NCI-H2029 treated with DMSO at 0.1 percent for 48 hours (cell line): Measurements from ENCODE around the gene PDE3B.
"Not testable (repeated sequence)": the region's sequence is repeated elsewhere in the genome, so short reads cannot be mapped to it uniquely, and the experiment has no call there.

ENCODE experiments used
- DNase-seq: peaks from one replicate; lab custom pipeline; 2025; lab: John Stamatoyannopoulos, UW

The PDE3B gene

DNA sequence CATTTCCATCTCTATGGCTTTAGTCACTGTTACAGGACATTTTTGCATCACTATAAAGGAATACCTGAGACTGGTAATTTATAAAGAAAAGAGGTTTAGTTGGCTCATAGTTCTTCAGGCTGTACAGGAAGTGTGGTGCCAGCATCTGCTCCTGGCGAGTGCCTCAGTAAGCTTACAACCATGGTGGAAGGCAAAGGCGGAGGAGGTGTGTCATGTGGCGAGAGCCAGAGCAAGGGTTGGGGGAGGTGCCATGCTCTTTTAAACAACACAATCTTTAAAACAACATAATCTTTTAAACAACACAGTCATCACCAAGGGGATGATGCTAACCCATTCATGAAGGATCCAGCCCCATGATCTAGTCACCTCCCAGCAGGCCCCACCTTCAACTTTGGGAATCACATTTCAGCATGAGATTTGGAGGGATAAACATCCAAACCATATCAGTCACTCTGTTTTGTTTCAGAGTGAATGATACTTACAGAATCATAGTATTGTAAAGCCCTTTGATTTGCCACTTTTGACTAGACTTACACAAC lies 103.3 kb downstream of the PDE3B start:
- no peak for DNase-seq

DNA sequence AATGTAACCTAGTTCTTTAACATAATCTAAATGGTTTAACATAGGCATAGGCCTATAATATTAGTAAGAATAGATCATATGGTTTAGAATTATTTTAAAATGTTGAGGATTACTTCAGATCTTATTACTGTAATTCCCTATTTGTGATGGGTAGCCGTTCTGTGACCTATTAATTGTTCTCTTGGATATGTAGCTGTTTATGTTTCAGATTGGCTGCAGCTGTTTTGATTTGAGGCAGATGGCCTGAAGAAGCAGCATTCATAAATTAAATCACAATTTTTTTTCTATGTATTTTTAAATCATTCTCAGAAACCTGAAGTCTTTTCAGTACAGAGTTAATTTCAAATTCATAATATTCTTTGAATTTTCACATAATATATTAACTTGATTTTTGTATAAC lies 104.5 kb downstream of the PDE3B start:
- no peak for DNase-seq

DNA sequence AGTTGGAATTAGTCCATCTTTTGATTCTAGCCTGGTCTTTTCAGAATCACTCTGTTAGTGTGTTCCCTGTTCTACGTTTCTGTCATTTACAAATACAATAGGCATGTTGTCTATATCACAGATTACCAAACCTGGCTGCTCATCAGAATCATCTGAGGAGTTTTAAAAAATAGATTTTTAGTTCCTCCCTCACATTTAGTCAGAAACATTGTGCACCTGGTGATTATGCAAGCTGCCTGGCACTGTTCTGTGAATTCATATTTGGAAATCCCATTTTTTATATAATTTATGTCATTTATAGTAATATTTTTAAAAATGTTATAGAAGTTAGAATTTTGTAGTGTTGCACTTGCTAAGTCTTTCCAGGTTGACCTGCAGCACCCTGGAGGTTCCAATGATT lies 107.3 kb downstream of the PDE3B start:
- no peak for DNase-seq

DNA sequence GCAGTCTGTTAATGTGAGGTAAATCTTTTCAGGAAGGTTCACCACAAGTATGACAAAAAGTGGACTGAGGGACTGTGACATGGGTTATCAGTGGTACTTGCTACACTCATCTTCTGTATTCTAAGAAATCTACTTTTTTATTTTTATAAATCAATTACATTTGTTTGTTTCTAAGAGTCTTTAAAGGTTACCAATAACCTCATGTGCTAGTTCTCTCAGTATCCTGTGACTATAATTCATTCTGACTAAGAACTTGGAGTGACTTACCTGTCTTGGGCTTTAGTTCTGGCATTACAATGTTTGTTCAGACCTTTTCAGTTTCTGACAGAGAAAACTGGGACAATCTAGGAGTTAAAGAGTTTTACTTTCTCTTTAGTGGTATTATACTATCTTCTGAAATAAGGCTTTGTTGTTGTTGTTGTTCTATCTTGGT lies 108.4 kb downstream of the PDE3B start:
- DNase-seq = no peak

DNA sequence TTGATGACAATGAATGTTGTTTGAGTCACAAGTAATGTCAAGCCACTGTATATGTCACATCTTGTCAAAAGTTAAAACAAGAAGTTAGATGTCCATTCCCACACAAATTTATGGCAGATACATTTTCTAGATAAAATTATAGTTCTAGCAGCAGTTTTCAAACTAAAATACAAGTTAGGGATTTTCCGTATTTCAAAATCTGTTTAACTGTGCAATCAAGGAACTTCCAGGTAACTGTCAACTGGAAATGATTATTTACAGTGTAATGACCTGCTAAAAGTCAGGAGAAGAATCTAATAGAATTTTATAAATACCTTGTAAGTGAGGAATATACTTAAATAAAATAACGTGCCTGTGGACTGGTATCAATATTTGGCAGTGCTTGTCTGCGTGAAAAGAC lies 111.5 kb downstream of the PDE3B start:
- no peak for DNase-seq

DNA sequence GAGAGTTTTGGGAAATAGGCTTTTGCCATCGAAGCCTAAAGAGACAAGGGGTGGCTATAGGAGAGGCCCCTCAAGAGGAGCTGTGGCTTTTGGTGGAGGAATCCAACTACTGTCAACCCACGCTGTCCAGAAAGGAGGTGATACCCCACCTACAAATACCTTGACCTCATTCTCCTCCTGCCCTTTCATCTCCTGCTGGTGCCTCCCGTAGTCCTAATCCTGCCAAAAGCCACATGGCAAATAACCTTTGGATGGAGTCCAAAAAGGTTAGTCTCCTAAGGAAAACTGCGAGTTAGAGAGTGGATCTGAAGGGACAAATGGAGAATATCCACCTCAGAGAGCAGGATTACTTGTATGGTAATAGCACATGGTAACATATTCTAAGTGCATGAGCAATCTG lies 112.7 kb downstream of the PDE3B start:
- DNase-seq = no peak

DNA sequence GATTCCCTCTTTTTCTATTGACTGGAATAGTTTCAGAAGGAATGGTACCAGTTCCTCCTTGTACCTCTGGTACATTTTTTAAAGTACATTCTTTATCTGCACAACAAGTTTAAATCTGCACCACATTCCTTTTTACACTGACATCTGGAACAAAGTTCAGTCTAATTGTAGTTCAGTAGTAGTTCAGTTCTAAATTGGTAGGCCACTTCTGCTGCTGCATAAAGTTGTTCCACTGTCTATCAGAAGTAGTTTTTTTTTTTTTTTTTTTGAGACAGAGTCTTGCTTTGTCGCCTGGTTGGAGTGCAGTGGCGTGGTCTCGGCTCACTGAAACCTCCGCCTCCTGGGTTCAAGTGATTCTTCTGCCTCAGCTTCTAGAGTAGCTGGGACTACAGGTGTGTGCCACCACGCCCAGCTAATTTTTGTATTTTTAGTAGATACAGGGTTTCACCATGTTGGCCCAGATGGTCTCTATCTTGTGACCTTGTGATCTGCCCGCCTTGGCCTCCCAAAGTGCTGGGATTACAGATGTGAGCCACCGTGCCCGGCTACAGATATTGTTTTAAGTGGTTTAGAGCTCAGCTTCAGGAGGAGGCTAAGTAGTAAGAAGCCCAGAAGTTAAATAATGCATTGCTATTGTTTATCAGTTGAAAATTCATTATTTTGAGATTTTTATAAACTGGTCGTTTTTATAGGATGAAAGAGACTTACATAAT lies 115.9 kb downstream of the PDE3B start:
- DNase-seq = not testable (repeated sequence)

DNA sequence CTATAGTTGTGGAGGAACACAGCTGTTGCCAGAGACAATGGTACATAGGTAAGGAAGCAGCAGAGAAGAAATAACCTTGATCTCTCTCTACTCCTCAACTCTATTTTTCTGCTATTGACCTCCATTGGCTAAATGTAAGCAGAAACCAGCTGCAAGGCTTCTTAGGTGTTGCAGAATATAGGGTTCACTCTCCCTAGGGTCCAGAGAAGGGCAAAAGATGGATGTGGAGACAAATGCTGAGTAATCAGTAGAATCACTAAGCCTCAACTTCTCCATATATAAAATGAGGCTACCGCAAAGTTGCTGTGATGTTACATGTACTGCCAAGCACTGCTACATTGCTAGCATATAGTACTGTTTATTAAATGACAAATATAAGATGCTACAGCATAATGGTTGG lies 120.6 kb downstream of the PDE3B start:
- DNase-seq = no peak

DNA sequence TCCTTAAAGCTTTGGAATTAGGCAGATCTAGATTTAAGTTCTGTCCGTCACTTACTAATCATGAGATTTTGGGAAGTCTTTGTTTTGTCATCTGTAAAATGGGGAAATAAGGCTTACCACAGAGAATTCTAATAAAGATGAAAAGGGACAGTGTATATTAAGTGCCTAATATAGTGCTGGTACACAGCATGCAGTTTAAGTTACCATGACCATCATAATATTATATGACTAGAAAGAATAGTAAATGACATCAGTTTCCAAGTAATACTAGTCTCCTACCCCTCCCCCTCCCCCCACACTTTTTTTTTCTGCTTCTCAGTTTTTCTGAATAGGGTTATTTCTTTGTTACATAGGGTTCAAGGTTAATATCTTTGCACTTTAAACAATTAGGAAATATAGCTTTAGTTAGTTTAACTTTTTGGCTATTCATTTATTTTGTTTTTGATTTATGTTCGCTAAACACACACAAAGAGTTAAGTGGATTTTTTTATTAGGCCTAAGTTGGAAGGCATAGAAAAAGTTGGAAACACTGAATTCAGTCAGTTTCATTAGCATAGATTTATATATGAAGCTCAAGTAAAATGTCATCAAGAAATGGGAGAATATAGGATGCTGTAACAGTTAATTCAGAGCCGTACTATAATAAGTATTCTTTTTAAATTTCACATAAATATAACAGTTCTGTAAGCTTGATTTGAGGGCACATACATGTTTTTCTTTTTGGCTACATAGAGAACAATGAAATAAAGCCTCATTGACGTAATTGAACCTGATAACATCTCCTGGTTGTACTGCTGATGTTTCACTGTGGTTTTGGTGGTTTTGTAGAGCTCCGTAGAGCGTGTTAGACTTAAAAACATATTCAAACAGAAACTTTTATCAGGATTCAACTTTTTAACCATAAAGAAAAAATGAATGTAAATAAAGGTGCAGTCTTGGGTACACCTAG lies 121.2 kb downstream of the PDE3B start:
- no peak for DNase-seq

DNA sequence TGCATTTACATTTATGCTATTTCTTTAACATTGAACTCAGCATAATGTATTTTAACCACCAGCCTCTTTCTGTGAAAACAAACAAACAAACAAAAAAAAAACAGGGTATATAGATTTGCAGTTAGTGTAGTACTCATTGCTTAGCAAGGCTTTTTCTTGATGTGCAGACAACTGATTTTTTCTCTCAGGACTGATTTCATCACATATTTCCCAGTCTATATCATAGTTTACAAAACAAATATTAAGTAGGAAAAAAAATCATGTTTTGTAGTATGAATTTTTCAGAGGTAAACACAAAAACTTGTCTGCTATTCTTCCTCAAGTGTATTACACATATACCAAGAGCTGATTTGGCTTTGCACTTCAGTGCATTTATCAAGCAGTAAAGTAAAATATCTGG lies 123.0 kb downstream of the PDE3B start:
- DNase-seq = no peak

DNA sequence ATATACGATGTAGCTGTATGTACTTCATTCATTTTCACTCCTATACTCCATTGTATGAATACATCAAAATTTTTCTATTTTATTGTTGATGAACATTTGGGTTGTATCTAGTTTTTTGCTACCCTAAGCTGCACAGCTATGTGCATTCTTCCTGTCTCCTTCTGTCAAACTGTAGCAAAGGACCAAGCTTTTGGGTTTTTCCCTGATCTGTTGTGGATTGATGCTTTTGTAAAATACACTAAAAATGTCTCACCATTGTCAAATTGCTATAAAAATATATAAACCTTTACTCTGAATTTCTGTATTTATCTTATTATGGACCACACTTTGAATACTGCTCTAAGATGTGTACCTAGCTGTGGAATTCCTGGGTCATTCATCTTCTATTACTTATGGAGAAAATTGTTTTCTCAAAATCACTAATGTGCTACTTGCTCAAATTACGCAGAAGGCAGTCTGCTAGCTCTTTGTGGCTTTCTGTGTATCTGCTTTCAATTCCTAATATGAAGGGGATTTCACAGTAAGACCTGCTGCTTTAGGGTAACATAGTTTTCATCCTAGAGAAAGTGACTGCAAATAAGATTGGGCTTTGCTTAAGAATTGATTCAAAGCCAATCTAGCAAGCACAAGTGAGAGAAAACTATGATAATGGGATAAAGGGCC lies 125.1 kb downstream of the PDE3B start:
- DNase-seq = no peak

DNA sequence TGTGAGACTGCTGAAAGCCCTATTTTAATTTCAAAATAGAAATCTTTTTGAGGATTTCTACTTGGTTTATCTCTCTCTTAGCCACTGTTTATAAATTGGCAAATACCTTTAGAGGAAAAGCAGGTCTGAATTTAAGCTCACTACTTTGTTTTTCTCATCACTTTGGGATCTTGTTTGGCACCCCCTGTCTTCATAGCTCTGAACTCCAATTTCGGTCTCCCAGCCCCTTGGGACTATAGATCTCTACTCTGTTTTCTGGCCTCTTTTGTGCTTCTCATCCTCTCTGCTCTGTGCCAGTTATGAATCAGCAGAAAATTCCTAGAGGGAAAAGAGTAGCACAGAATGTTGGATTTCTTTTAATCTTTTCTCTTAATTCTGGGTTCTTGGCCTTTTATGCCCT lies 130.2 kb downstream of the PDE3B start:
- no peak for DNase-seq

DNA sequence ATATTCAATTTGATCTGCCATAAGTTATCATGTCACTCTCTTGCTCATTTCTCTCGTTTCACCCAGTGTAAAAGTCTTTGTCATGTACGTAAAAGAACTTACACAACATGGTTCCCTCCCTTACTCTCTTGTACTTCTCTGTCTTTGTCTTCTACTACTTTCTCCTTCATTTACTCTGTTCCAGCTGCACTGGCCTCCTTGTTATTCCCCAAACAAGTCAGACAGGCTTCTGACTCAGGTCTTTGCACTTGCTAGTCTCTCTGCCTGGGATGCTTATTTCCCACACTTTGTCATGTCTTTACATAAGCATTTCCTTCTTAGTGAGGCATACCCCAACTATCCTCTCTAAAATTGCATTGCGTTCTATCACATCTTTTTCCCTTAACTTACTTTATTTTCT lies 131.1 kb downstream of the PDE3B start:
- DNase-seq = no peak

DNA sequence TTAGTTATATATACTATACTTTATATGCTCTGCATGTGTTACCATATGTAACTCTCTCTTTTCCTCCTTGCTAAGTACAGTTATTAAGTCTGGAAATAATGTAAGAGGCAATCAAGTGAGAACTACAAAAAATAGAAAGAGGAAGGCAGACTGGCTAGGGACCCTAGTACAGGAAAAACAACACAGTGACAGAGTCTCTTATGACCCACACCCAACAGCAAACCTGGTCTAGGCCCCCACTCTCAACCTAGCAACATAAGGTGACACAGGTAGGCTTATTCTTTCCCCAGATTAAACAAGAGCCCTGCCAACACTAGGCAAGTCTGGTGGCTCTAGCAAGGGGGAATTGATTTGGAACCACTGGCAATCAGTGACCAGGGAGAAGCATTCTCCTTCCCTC lies 132.3 kb downstream of the PDE3B start:
- no peak for DNase-seq

DNA sequence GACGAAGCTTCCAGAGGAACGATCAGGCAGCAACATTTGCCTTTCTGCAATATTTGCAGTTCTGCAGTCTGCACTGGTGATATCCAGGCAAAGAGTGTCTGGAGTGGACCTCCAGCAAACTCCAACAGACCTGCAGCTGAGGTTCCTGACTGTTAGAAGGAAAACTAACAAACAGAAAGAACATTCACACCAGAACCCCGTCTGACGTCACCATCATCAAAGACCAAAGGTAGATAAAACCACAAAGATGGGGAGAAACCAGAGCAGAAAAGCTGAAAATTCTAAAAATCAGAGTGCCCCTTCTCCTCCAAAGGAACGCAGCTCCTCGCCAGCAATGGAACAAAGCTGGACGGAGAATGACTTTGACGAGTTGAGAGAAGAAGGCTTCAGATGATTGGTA lies 134.9 kb downstream of the PDE3B start:
- DNase-seq = not testable (repeated sequence)

DNA sequence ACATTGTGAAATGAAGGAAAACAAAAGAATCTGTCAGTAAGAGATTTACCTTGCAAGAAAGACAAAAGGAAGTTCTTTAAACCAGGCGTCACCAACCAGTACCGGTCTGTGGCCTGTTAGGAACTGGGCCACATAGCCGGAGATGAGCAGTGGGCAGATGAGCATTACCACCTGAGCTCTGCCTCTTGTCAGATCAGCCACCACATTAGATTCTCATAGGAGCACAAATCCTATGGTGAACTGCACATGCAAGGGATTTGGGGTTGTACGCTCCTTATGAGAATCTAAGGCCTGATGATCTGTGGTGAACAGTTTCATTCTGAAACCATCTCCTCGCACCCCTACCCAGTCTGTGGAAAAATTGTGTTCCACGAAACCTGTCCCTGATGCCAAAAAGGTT lies 140.2 kb downstream of the PDE3B start:
- no peak for DNase-seq

DNA sequence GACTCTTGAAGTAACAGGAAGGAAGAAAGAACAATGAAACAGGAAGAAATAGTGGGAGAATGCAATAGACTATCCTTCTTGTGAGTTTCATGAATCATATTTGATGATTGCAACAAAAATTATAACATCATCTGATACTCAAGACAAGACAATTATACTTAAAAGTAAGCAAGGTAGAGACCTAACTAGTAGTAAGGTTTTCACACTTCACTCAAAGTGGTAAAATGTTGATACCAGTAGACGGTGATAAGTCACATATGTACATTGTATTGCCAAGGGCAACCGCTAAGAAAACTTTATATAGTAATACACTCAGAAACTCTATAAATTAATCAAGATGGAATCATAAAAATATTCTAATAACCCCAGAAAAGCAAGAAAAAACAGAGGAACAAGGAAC lies 140.6 kb downstream of the PDE3B start:
- DNase-seq = no peak

DNA sequence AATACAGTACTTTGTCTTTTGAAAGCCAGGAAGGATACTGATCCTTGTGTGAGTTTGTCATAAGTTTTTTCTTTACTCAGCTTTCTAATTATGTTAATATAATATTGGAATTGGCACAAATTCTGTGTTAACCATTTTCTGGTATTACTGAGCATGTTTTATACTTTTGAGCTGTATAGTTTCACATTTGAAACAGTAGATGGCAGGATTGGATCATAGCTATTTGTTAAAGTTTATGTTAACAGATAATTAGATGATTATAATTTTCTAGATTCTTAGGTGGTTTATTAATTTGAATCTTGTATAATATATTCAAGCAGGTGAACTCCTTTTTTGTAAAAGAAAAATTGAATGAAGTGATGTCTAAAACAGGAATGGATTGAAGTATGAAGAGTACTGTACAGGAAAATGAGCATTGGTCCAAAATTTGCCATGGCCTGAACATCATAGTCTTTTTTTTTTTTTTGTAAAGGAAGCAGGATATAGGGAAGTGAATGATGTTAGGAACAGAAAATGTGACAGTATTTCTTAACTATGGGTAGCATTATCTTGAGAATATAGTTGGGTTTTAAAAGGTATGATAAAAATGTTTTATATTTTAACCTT lies 146.4 kb downstream of the PDE3B start:
- no peak for DNase-seq

DNA sequence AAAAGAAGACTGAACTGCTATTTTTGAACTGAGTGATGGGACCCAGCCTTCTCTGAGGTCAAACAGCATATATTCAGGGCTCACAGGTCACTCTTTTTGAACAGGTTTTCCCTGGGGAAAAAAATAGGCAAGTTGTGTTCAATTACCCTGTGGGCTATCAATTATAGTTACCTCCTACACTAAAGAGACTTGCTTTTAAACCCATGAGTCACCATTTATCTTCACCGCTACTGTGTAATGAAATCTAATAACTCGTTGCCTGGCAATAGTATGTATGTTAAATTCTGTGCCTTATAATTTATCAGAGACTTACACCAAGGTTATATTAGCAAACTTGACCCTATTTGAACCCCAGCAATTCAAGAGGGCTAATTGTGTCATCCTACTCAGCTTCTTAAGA lies 149.9 kb downstream of the PDE3B start:
- no peak for DNase-seq

DNA sequence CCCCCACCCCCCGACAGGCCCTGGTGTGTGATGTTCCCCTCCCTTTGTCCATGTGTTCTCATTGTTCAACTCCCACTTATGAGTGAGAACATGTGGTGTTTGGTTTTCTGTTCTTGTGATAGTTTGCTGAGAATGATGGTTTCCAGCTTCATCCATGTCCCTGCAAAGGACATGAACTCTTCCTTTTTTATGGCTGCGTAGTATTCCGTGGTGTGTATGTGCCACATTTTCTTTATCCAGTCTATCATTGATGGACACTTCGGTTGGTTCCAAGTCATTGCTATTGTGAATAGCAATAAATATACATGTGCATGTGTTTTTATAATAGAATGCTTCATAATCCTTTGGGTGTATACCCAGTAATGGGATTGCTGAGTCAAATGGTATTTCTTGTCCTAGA lies 152.4 kb downstream of the PDE3B start:
- not testable (repeated sequence) for DNase-seq

DNA sequence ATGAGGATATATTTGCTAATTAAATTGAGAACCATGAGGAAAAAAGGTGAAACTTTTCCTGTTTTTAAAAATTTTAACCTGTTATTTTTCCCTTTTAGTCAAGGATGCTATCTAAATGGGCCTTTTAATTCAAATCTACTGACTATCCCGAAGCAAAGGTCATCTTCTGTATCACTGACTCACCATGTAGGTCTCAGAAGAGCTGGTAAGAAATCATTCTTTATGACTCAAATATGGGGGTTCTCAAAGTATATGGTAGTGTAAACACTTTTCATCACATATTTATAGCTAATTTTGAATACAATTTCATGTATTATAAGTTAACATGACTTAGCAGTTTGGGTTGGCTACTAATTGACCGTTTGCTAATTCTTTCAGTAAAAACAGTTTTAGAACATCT lies 160.2 kb downstream of the PDE3B start:
- DNase-seq = no peak

DNA sequence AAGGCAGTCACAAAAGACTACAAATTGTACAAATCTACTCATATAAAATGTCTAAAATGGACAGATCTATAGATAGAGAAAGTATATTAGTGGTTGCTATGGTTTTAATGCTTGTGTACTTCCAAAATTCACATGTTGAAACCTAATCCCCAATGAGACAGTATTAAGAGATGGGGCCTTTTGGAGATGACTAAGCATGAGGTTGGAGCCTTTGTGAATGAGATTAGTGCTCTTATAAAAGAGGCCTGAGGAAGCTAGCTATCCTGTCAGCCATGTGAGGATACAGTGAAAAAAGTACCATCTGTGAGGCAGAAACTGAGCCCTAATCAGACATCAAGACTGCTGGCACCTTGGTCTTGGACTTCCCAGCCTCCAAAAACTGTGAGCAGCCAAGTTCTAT lies 165.9 kb downstream of the PDE3B start:
- no peak for DNase-seq
